ENCODE data around the gene LSM12. TPM values are rescaled to one million over a fixed set of nuclear protein-coding genes. Genes with fewer than 3 reads are reported as not detected.

LSM12 gene
- total and polyA plus RNA-seq, 2 of the 8 experiments (the other 6 are each of a cell fraction or from before 2014, with no cell fraction given), result 69.8 to 142 TPM

DNA sequence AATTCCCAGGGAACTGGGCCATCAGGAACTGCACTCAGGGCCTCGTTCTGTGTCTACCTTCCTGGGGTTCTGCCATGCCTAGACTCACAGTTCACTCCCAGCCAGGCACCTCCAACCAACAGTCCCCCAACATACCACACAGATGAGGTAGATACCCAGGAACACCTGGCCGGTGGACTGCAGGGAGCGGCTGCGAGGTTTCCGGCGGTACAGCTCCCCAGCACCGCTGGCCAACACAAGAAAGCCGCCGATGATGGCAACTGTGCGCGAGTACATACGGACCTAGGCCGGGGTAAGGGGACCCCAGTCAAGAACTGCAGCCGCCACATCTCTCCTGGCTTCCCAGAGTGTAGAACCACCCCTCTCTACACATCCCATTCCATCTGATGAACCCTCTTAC is 53.6 kb downstream of the LSM12 start (continued):
- TF ChIP-seq HDAC6 (IDR thresholded peaks at IDR 0.05; ENCODE audit: low read depth, low read length) (no peak), YY1 (IDR thresholded peaks at IDR 0.05; ENCODE audit: low read depth, low read length) (no peak), MAFK (IDR thresholded peaks at IDR 0.05; ENCODE audit: low read depth, low read length) (no peak), NANOG (IDR thresholded peaks at IDR 0.05; ENCODE audit: insufficient read depth, low read depth, low read length, poor library complexity, severe bottlenecking) (no peak)

Data from H1 (cell line).